Neural cell (in vitro differentiated cells): ENCODE results near the gene CCDC86. TPM values are rescaled to one million over a fixed set of nuclear protein-coding genes. Genes with fewer than 3 reads are reported as not detected.
"Not testable (repeated sequence)": the region's sequence is repeated elsewhere in the genome, so short reads cannot be mapped to it uniquely, and the experiment has no call there.

ENCODE experiments used
- H2AFZ ChIP-seq: fragments of 200-600, 300-800 bp; sonication (generic), shearing (Covaris generic); 2 replicates; pipeline ENCODE4 v1.6.0; 2014; ENCODE audit warnings: low read depth, mild to moderate bottlenecking, antibody characterized with exemption, low read length, moderate library complexity
- H3F3A ChIP-seq: fragments of 200-600 bp; shearing (Covaris generic); 2 replicates; pipeline ENCODE4 v1.6.1; 2016; ENCODE audit warnings: mild to moderate bottlenecking, moderate library complexity, mixed read lengths, antibody characterized with exemption, low read length; ENCODE audit not compliant: insufficient read depth, poor library complexity, severe bottlenecking
- H3K27ac ChIP-seq: fragments of 200-600, 300-800 bp; sonication (generic), shearing (Covaris generic); 2 replicates; pipeline ENCODE4 v1.5.1; 2014; ENCODE audit warnings: mild to moderate bottlenecking, low read length, moderate library complexity
- H3K27me3 ChIP-seq: fragments of 300-800, 200-600 bp; sonication (generic), shearing (Covaris generic); 2 replicates; pipeline ENCODE4 v1.6.0; 2014; ENCODE audit warnings: mild to moderate bottlenecking, low read depth, low read length, moderate library complexity; ENCODE audit not compliant: insufficient read depth
- H3K36me3 ChIP-seq: fragments of 300-800, 200-600 bp; sonication (generic), shearing (Covaris generic); 2 replicates; pipeline ENCODE4 v1.5.1; 2014; ENCODE audit warnings: mild to moderate bottlenecking, antibody characterized with exemption, low read length, moderate library complexity; ENCODE audit not compliant: insufficient read depth
- H3K4me2 ChIP-seq: fragments of 300-800, 200-600 bp; sonication (generic), shearing (Covaris generic); 2 replicates; pipeline ENCODE4 v1.6.0; 2014; ENCODE audit warnings: mild to moderate bottlenecking, low read length
- H3K4me3 ChIP-seq: fragments of 300-800, 200-600 bp; sonication (generic), shearing (Covaris generic); 2 replicates; pipeline ENCODE4 v1.5.1; 2014; ENCODE audit warnings: mild to moderate bottlenecking, low read length, moderate library complexity
- H3K79me2 ChIP-seq: fragments of 200-600 bp; shearing (Covaris generic); replicated peaks from 2 replicates; pipeline ENCODE4 v1.6.0; 2014; ENCODE audit warnings: mild to moderate bottlenecking, low read length, moderate library complexity; ENCODE audit not compliant: insufficient read depth
- H3K9ac ChIP-seq: fragments of 300-800, 200-600 bp; sonication (generic), shearing (Covaris generic); 2 replicates; pipeline ENCODE4 v1.6.1; 2016; ENCODE audit warnings: mild to moderate bottlenecking, low read length, mixed read lengths
- H3K9me2 ChIP-seq: fragments of 200-600 bp; shearing (Covaris generic); 2 replicates; pipeline ENCODE4 v1.6.1; 2016; ENCODE audit warnings: mild to moderate bottlenecking, low read length, mixed read lengths; ENCODE audit not compliant: insufficient read depth
- H3K9me3 ChIP-seq: fragments of 200-600, 300-800 bp; sonication (generic), shearing (Covaris generic); 2 replicates; pipeline ENCODE4 v1.6.1; 2016; ENCODE audit warnings: mild to moderate bottlenecking, mixed run types, low read length, moderate library complexity, mixed read lengths
- H4K20me1 ChIP-seq: fragments of 200-600 bp; shearing (Covaris generic); 2 replicates; pipeline ENCODE4 v1.6.1; 2016; ENCODE audit warnings: mild to moderate bottlenecking, mixed run types; ENCODE audit not compliant: insufficient read depth
- CTCF ChIP-seq: fragments of 450-650 bp; IDR thresholded peaks from 2 replicates; pipeline ENCODE4 v1.5.1; 2014; ENCODE audit warnings: antibody characterized with exemption, mild to moderate bottlenecking, moderate library complexity; ENCODE audit not compliant: poor library complexity, severe bottlenecking
- EP300 ChIP-seq: fragments of 450-650 bp; conservative IDR thresholded peaks from 2 replicates; pipeline ENCODE4 v1.6.1; 2014; ENCODE audit warnings: antibody characterized with exemption, mild to moderate bottlenecking, moderate library complexity; ENCODE audit not compliant: poor library complexity, severe bottlenecking
- EZH2 ChIP-seq: fragments of 200-600, 300-800 bp; shearing (Covaris generic), sonication (generic); IDR thresholded peaks from 2 replicates; pipeline ENCODE4 v1.6.1; 2014; ENCODE audit warnings: antibody characterized with exemption, low read length, borderline replicate concordance, mild to moderate bottlenecking; ENCODE audit not compliant: insufficient read depth, poor library complexity, severe bottlenecking
- MXI1 ChIP-seq: fragments of 450-650 bp; conservative IDR thresholded peaks from 2 replicates; pipeline ENCODE4 v1.6.1; 2014; ENCODE audit warnings: antibody characterized with exemption, mild to moderate bottlenecking; ENCODE audit not compliant: poor library complexity, severe bottlenecking
- POLR2AphosphoS5 ChIP-seq: IDR thresholded peaks from 2 replicates; pipeline ENCODE4 v1.6.1; 2012
- RAD21 ChIP-seq: fragments of 450-650 bp; conservative IDR thresholded peaks from 2 replicates; pipeline ENCODE4 v1.6.1; 2014; ENCODE audit warnings: antibody characterized with exemption, mild to moderate bottlenecking, moderate library complexity
- REST ChIP-seq: IDR thresholded peaks from 2 replicates; pipeline ENCODE4 v1.6.1; 2012; ENCODE audit warnings: borderline replicate concordance
- SMC3 ChIP-seq: fragments of 450-650 bp; conservative IDR thresholded peaks from 2 replicates; pipeline ENCODE4 v1.6.1; 2014; ENCODE audit warnings: antibody characterized with exemption, mild to moderate bottlenecking, moderate library complexity; ENCODE audit not compliant: poor library complexity
- TAF1 ChIP-seq: IDR thresholded peaks from 2 replicates; pipeline ENCODE4 v1.6.1; 2012; ENCODE audit warnings: low read depth
- polyA plus RNA-seq: library from polyadenylated mRNA; depleted of rRNA; stranded (reverse); fragments of >200 nt; gene quantifications from 2 replicates; pipeline ENCODE4 v1.2.3, GENCODE V29; 2014

The CCDC86 gene
- polyA plus RNA-seq, 1 donor from 2014 or later: 0.16 TPM

- H3K4me3 ChIP-seq: no peak overlapping the region
- H2AFZ ChIP-seq: no peak overlapping the region
- H3K79me2 ChIP-seq: no peaks in the 10 kb centered on the region
- peaks cover 3% of the 10 kb centered on the region for H3K9me3 ChIP-seq
- no peaks in the 10 kb centered on the region for H3K27me3 ChIP-seq
- no peaks in the 10 kb centered on the region for H3F3A ChIP-seq
- H3K4me2 ChIP-seq: no peak overlapping the region
- TF ChIP-seq POLR2AphosphoS5 (no peak), TAF1 (no peak), EP300 (no peak), MXI1 (no peak), REST (no peak), CTCF (no peak), RAD21 (no peak), SMC3 (no peak), EZH2 (no peak)
- H3K9ac ChIP-seq: no peak overlapping the region
- H3K36me3 ChIP-seq: no peaks in the 10 kb centered on the region
- no peaks in the 10 kb centered on the region for H4K20me1 ChIP-seq
- no peak overlapping the region for H3K27ac ChIP-seq
- no peaks in the 10 kb centered on the region for H3K9me2 ChIP-seq
Observed at GRCh38 chr11:60821827-60822599, 19.9 kb upstream of the CCDC86 start.

- H3K79me2 ChIP-seq, H2AFZ ChIP-seq, H3K9me2 ChIP-seq, H3K9ac ChIP-seq, H4K20me1 ChIP-seq, H3K36me3 ChIP-seq, H3K27me3 ChIP-seq, H3K9me3 ChIP-seq, H3K4me3 ChIP-seq, H3F3A ChIP-seq, H3K27ac ChIP-seq, H3K4me2 ChIP-seq: not testable (repeated sequence)
Observed at GRCh38 chr11:60823745-60824306, 18.1 kb upstream of the CCDC86 start.
